ENCODE measurements around the gene PTGES2. TPM values are rescaled to one million over a fixed set of nuclear protein-coding genes. Genes with fewer than 3 reads are reported as not detected.
"Not testable (repeated sequence)": the region's sequence is repeated elsewhere in the genome, so short reads cannot be mapped to it uniquely, and the experiment has no call there.

Gene PTGES2
- polyA plus RNA-seq, 1 donor from 2014 or later: 55.9 TPM

DNA sequence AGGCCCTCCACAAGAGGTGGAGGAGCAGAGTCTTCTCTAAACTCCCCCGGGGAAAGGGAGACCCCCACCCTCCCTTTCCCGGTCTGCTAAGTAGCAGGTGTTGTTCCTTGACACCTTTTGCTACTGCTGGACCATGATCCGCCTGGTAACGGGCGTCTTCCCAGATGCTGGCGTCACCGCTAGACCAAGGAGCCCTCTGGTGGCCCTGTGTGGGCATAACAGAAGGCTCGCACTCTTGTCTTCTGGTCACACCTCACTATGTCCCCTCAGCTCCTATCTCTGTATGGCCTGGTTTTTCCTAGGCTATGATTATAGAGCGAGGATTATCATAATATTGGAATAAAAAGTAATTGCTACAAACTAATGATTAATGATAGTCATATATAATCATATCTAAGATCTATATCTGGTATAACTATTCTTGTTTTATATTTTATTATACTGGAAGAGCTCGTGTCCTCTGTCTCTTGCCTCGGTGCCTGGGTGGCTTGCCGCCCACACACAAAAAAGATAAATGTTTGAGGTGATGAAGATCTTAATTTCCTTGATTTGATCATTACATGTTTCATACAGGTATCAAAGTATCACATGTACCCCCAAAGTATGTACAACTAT is 2.6 kb upstream of the PTGES2 start:
- H3F3A ChIP-seq (ENCODE audit: insufficient read depth, low read length, poor library complexity, severe bottlenecking); H3K4me3 ChIP-seq (ENCODE audit: low read length); H3K27ac ChIP-seq (ENCODE audit: low read length); H2AFZ ChIP-seq (ENCODE audit: low read depth, low read length); H3K9me3 ChIP-seq (ENCODE audit: low read length); H3K4me2 ChIP-seq (ENCODE audit: low read length); H3K36me3 ChIP-seq (ENCODE audit: insufficient read depth, low read length); H3K9ac ChIP-seq (ENCODE audit: low read length); H3K27me3 ChIP-seq (ENCODE audit: insufficient read depth, low read depth, low read length); H4K20me1 ChIP-seq (ENCODE audit: insufficient read depth); H3K9me2 ChIP-seq (ENCODE audit: insufficient read depth, low read length): not testable (repeated sequence)
- peaks cover 11% of the 10 kb centered on the region for H3K79me2 ChIP-seq (replicated peaks; ENCODE audit: insufficient read depth, low read length)
- TF ChIP-seq, protein P1, sequence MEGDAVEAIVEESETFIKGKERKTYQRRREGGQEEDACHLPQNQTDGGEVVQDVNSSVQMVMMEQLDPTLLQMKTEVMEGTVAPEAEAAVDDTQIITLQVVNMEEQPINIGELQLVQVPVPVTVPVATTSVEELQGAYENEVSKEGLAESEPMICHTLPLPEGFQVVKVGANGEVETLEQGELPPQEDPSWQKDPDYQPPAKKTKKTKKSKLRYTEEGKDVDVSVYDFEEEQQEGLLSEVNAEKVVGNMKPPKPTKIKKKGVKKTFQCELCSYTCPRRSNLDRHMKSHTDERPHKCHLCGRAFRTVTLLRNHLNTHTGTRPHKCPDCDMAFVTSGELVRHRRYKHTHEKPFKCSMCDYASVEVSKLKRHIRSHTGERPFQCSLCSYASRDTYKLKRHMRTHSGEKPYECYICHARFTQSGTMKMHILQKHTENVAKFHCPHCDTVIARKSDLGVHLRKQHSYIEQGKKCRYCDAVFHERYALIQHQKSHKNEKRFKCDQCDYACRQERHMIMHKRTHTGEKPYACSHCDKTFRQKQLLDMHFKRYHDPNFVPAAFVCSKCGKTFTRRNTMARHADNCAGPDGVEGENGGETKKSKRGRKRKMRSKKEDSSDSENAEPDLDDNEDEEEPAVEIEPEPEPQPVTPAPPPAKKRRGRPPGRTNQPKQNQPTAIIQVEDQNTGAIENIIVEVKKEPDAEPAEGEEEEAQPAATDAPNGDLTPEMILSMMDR (IDR thresholded peaks at IDR 0.05; ENCODE audit: poor library complexity, severe bottlenecking): peak; percentile 48

DNA sequence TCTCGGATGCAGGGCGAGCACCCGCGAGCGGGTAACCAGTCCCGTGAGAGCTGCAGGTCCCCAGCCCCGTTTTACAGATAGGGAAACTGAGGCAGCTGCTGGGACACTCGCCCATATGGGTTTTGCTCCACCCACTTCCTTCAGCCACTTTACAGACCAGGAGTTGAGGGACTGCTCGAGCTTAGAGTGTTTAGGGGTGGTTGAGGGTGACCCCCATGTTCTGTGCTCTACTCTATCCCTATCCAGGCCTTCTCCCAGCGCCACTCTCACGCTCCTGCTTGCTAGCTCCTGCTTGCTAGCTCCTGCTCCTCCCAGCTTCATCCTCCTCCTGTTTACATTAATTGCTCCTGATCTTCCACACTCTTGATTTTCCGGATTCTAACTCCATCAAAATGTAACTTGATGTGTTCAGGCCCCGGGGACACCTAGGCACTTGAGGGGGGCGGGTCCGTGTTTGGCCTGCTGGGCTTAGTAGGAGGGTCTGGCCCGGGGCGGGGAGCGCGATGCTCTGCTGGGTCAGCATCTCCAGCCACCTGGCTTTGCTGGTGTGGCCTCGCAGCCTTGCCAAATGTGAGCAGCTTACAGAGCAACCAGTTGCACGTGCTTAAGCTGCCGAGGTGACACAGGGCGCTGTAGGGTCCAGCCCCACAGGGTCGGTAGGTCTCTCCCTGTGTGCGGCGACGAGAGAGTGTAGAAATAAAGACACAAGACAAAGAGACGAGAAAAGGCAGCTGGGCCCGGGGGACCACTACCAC is 1.5 kb upstream of the PTGES2 start:
- Histone ChIP-seq H3K27me3 (ENCODE audit: insufficient read depth, low read depth, low read length) (no peaks in the 10 kb centered on the region), H3F3A (ENCODE audit: insufficient read depth, low read length, poor library complexity, severe bottlenecking) (no peaks in the 10 kb centered on the region), H3K9me3 (ENCODE audit: low read length) (no peaks in the 10 kb centered on the region), H3K4me3 (ENCODE audit: low read length) (peak overlapping the region; percentile 98), H2AFZ (ENCODE audit: low read depth, low read length) (peak overlapping the region; percentile 95), H3K9ac (ENCODE audit: low read length) (peak overlapping the region; percentile 89), H3K4me2 (ENCODE audit: low read length) (peak overlapping the region; percentile 62), H3K79me2 (replicated peaks; ENCODE audit: insufficient read depth, low read length) (peaks cover 11% of the 10 kb centered on the region), H3K36me3 (ENCODE audit: insufficient read depth, low read length) (no peaks in the 10 kb centered on the region), H3K9me2 (ENCODE audit: insufficient read depth, low read length) (no peaks in the 10 kb centered on the region), H3K27ac (ENCODE audit: low read length) (peak overlapping the region; percentile 84), H4K20me1 (ENCODE audit: insufficient read depth) (no peaks in the 10 kb centered on the region)
- TF ChIP-seq TAF1 (IDR thresholded peaks at IDR 0.05; ENCODE audit: low read depth) (no peak), SMC3 (conservative IDR thresholded peaks at IDR 0.05; ENCODE audit: poor library complexity) (no peak), EZH2 (IDR thresholded peaks at IDR 0.05; ENCODE audit: borderline replicate concordance, insufficient read depth, low read length, poor library complexity, severe bottlenecking) (no peak), POLR2AphosphoS5 (IDR thresholded peaks at IDR 0.05) (no peak), RAD21 (conservative IDR thresholded peaks at IDR 0.05) (no peak), EP300 (conservative IDR thresholded peaks at IDR 0.05; ENCODE audit: poor library complexity, severe bottlenecking) (no peak), MXI1 (conservative IDR thresholded peaks at IDR 0.05; ENCODE audit: poor library complexity, severe bottlenecking) (no peak)
- TF ChIP-seq, protein P1 (IDR thresholded peaks at IDR 0.05; ENCODE audit: poor library complexity, severe bottlenecking): no peak
- TF ChIP-seq, protein P2, sequence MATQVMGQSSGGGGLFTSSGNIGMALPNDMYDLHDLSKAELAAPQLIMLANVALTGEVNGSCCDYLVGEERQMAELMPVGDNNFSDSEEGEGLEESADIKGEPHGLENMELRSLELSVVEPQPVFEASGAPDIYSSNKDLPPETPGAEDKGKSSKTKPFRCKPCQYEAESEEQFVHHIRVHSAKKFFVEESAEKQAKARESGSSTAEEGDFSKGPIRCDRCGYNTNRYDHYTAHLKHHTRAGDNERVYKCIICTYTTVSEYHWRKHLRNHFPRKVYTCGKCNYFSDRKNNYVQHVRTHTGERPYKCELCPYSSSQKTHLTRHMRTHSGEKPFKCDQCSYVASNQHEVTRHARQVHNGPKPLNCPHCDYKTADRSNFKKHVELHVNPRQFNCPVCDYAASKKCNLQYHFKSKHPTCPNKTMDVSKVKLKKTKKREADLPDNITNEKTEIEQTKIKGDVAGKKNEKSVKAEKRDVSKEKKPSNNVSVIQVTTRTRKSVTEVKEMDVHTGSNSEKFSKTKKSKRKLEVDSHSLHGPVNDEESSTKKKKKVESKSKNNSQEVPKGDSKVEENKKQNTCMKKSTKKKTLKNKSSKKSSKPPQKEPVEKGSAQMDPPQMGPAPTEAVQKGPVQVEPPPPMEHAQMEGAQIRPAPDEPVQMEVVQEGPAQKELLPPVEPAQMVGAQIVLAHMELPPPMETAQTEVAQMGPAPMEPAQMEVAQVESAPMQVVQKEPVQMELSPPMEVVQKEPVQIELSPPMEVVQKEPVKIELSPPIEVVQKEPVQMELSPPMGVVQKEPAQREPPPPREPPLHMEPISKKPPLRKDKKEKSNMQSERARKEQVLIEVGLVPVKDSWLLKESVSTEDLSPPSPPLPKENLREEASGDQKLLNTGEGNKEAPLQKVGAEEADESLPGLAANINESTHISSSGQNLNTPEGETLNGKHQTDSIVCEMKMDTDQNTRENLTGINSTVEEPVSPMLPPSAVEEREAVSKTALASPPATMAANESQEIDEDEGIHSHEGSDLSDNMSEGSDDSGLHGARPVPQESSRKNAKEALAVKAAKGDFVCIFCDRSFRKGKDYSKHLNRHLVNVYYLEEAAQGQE (IDR thresholded peaks at IDR 0.05; ENCODE audit: borderline replicate concordance): no peak

Measured in neural cell (in vitro differentiated cells).